CD4-positive, alpha-beta T cell (primary cell): ENCODE data around the gene GRID1. TPM values are rescaled to one million over a fixed set of nuclear protein-coding genes. Genes with fewer than 3 reads are reported as not detected.

ENCODE experiments used
- ATAC-seq: fragments of 200-7000 bp; cut with Tn5 transposase; one replicate; pipeline ENCODE4 v1.10.0; 2022; ENCODE audit warnings: mild to moderate bottlenecking; ENCODE audit not compliant: poor library complexity
- CTCF ChIA-PET: fragments of 350-600 bp; sonication (Branson Sonifier 250); formaldehyde crosslinking; loops from one replicate; lab custom pipeline; 2021; ENCODE audit warnings: antibody characterized with exemption, inconsistent platforms; lab: Charles Lee
- POLR2A ChIA-PET: fragments of 350-600 bp; sonication (Branson Sonifier 250); formaldehyde crosslinking; loops from one replicate; lab custom pipeline; 2021; ENCODE audit warnings: antibody characterized with exemption, inconsistent platforms; lab: Charles Lee
- DNase-seq, 14 experiments: peaks; one replicate each; pipeline ENCODE4 v3.0.0-alpha.2; 2013 to 2020; ENCODE audit warnings: mixed read lengths in 2 of 14
- H3K27ac ChIP-seq, 2 donors: one replicate each; pipeline versions ENCODE4 v1.5.1 to v1.7.0; 2013; ENCODE audit warnings: low read length in 2 of 2, low read depth in 1 of 2, mild to moderate bottlenecking in 1 of 2
- H3K27me3 ChIP-seq, 2 experiments: 1 replicate in 1 of 2; 2 replicates in 1 of 2; pipeline versions ENCODE4 v1.6.1 to v1.7.0; 2013; ENCODE audit warnings: low read length in 2 of 2, control low read depth in 1 of 2, mild to moderate bottlenecking in 1 of 2, moderate library complexity in 1 of 2; ENCODE audit not compliant: insufficient read depth in 2 of 2, control insufficient read depth in 1 of 2
- H3K36me3 ChIP-seq: one replicate; pipeline ENCODE4 v1.6.1; 2013; ENCODE audit warnings: low read length, control low read depth; ENCODE audit not compliant: insufficient read depth
- H3K4me1 ChIP-seq: one replicate; pipeline ENCODE4 v1.6.1; 2013; ENCODE audit warnings: low read length, control low read depth; ENCODE audit not compliant: insufficient read depth
- H3K4me3 ChIP-seq: one replicate; pipeline ENCODE4 v1.5.1; 2013; ENCODE audit warnings: mild to moderate bottlenecking, low read length, moderate library complexity
- H3K9me3 ChIP-seq, 2 experiments: 1 replicate in 1 of 2; 2 replicates in 1 of 2; pipeline versions ENCODE4 v1.6.1 to v1.7.0; 2013; ENCODE audit warnings: low read length in 2 of 2, mild to moderate bottlenecking in 2 of 2, control low read depth in 1 of 2, moderate library complexity in 1 of 2; ENCODE audit not compliant: control insufficient read depth in 1 of 2, insufficient read depth in 1 of 2
- H3K27ac Mint-ChIP-seq: one replicate; pipeline ENCODE4 v1.8.0; 2020; ENCODE audit warnings: mixed read lengths
- H3K27me3 Mint-ChIP-seq: one replicate; pipeline ENCODE4 v1.8.0; 2021; ENCODE audit warnings: mixed read lengths
- H3K36me3 Mint-ChIP-seq: one replicate; pipeline ENCODE4 v1.8.0; 2021; ENCODE audit warnings: low read depth, mixed read lengths
- H3K4me1 Mint-ChIP-seq: one replicate; pipeline ENCODE4 v1.8.0; 2021; ENCODE audit warnings: low read depth, mixed read lengths
- H3K4me3 Mint-ChIP-seq: one replicate; pipeline ENCODE4 v1.8.0; 2020; ENCODE audit warnings: mild to moderate bottlenecking, mixed read lengths
- H3K9me3 Mint-ChIP-seq: one replicate; pipeline ENCODE4 v1.8.0; 2020; ENCODE audit warnings: mixed read lengths
- intact Hi-C, 2 experiments: fragments of 100-400 bp; cut with DNase I in 1 of 2; cut with micrococcal nuclease in 1 of 2; formaldehyde crosslinking; loops; one replicate each; pipeline versions ENCODE4 v1.15.1 to v1.9.0; 2023 to 2025; cut with DNase I, micrococcal nuclease
- total RNA-seq, 174 experiments: library from RNA in 2 of 174; stranded (reverse) in 2 of 174; gene quantifications; one replicate each; pipeline ENCODE4 v1.2.3 and lab custom pipeline; 2021 to 2026
- TF ChIP-seq, protein P1 (sequence below): fragments of 200-600 bp; IDR thresholded peaks from one replicate; pipeline ENCODE4 v1.8.0; 2022; ENCODE audit warnings: antibody characterized with exemption, mild to moderate bottlenecking

Gene GRID1
- total RNA-seq, 2 experiments from 2014 or later: not detected

DNA sequence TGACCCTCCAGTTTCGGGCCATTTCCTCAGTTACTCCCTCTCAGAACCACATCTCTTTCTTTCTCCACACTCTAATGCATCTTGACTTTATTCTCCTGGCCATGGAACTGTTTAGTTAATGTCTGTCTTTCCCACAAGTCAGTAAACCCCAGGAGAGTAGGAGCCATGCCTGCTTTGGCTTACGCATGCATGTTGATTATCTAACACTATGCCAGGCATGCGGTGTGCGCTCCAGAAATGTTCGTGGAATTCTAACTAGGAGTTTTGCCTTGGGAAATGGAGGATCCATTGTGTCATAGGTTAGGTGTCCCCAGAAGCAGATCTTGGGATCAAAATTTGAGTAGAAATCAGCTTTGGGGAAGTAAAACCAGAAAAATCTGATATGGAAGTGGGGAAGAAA lies 308.9 kb downstream of the GRID1 start:
- ATAC-seq (no peak), DNase-seq (no peak)
- TF ChIP-seq, protein P1, sequence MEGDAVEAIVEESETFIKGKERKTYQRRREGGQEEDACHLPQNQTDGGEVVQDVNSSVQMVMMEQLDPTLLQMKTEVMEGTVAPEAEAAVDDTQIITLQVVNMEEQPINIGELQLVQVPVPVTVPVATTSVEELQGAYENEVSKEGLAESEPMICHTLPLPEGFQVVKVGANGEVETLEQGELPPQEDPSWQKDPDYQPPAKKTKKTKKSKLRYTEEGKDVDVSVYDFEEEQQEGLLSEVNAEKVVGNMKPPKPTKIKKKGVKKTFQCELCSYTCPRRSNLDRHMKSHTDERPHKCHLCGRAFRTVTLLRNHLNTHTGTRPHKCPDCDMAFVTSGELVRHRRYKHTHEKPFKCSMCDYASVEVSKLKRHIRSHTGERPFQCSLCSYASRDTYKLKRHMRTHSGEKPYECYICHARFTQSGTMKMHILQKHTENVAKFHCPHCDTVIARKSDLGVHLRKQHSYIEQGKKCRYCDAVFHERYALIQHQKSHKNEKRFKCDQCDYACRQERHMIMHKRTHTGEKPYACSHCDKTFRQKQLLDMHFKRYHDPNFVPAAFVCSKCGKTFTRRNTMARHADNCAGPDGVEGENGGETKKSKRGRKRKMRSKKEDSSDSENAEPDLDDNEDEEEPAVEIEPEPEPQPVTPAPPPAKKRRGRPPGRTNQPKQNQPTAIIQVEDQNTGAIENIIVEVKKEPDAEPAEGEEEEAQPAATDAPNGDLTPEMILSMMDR: no peak
- ChIA-PET CTCF (no interaction called here), POLR2A (no interaction called here)
- intact Hi-C loops: no loop called here
- H3K27ac Mint-ChIP-seq: no peak overlapping the region
- H3K27me3 Mint-ChIP-seq: peaks cover 12% of the 10 kb centered on the region
- Histone ChIP-seq H3K36me3 (no peaks in the 10 kb centered on the region), H3K27me3 (no peaks in the 10 kb centered on the region), H3K4me3 (no peak overlapping the region), H3K27ac (no peak overlapping the region), H3K9me3 (no peaks in the 10 kb centered on the region), H3K4me1 (no peaks in the 10 kb centered on the region)
- no peak overlapping the region for H3K4me3 Mint-ChIP-seq
- H3K36me3 Mint-ChIP-seq: no peaks in the 10 kb centered on the region
- H3K4me1 Mint-ChIP-seq: no peaks in the 10 kb centered on the region
- no peaks in the 10 kb centered on the region for H3K9me3 Mint-ChIP-seq

DNA sequence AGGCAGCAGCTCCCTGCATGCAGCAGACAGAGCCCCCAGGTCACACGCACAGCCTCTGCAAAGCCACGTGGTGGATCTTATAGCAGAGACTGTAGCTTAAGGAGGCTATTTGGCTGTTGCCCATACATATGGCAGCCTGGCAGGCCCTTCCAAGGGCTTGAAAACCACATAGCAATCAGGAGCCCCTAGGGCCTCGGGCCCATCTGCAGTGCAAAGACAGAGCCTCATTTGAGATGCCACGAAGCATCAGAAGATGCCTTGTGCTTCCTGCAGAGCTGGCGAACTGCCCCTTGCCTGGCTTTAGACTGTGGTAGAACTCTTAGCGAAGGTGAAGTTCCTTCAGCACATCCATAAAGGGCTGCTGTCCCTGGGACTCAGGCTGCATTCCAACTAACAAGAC lies 309.9 kb downstream of the GRID1 start:
- TF ChIP-seq, protein P1: no peak
- no peak overlapping the region for H3K27ac ChIP-seq
- ATAC-seq: no peak
- POLR2A ChIA-PET: no interaction called here
- no peaks in the 10 kb centered on the region for H3K4me1 ChIP-seq
- Mint-ChIP-seq H3K36me3 (no peaks in the 10 kb centered on the region), H3K4me3 (no peak overlapping the region), H3K4me1 (no peaks in the 10 kb centered on the region), H3K27me3 (peaks cover 12% of the 10 kb centered on the region), H3K9me3 (no peaks in the 10 kb centered on the region), H3K27ac (no peak overlapping the region)
- H3K36me3 ChIP-seq: no peaks in the 10 kb centered on the region
- no peaks in the 10 kb centered on the region for H3K27me3 ChIP-seq
- CTCF ChIA-PET: no interaction called here
- H3K9me3 ChIP-seq: no peaks in the 10 kb centered on the region
- no peak for DNase-seq
- intact Hi-C loops: no loop called here
- no peak overlapping the region for H3K4me3 ChIP-seq

DNA sequence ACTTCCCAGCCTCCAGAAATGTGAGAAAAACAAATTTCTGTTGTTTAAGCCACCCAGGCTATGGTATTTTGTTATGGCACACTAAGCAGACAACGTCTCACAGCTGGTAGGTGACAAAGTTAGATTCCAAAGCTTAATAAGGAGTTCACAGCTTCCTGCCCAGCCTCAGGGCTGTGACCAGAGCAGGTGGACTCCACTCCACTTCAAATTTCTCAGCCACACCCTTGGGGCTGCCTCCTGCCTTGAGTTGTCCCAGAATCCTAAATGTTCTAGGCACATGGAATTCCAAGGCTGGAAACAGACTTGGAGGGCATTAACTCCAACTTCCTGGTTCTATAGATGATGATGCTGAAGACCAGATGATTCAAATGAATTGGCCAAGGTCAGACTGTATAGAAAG lies 310.7 kb downstream of the GRID1 start:
- H3K36me3 ChIP-seq: no peaks in the 10 kb centered on the region
- ChIA-PET POLR2A (no interaction called here), CTCF (no interaction called here)
- Mint-ChIP-seq H3K36me3 (no peaks in the 10 kb centered on the region), H3K27me3 (peaks cover 12% of the 10 kb centered on the region), H3K4me3 (no peak overlapping the region), H3K27ac (no peak overlapping the region), H3K4me1 (no peaks in the 10 kb centered on the region), H3K9me3 (no peaks in the 10 kb centered on the region)
- DNase-seq (no peak), ATAC-seq (no peak)
- H3K9me3 ChIP-seq: no peaks in the 10 kb centered on the region
- TF ChIP-seq, protein P1: no peak
- H3K27ac ChIP-seq: no peak overlapping the region
- H3K4me3 ChIP-seq: no peak overlapping the region
- no peaks in the 10 kb centered on the region for H3K4me1 ChIP-seq
- intact Hi-C loops: no loop called here
- H3K27me3 ChIP-seq: no peaks in the 10 kb centered on the region
